ENCODE measurements around the gene TMEM214. TPM values are rescaled to one million over a fixed set of nuclear protein-coding genes. Genes with fewer than 3 reads are reported as not detected.

Gene TMEM214
- total RNA-seq, 1 donor from 2014 or later = 62.9 TPM

Other genes starting within 250 kb of the TMEM214 start
- gene CENPA, start 246.9 kb upstream of the TMEM214 start, total RNA-seq = 1.7 TPM
- gene DPYSL5, start 184.8 kb upstream of the TMEM214 start, total RNA-seq = not detected
- 27.1 TPM for gene MAPRE3, start 62.3 kb upstream of the TMEM214 start, total RNA-seq
- gene AGBL5, start 18.7 kb downstream of the TMEM214 start, total RNA-seq = 18.9 TPM
- gene OST4, start 38.7 kb downstream of the TMEM214 start, total RNA-seq = 243 TPM
- gene EMILIN1, start 45.6 kb downstream of the TMEM214 start, total RNA-seq = 56.3 TPM
- 5.1 TPM for gene KHK, start 53.8 kb downstream of the TMEM214 start, total RNA-seq
- gene CGREF1, start 86.2 kb downstream of the TMEM214 start, total RNA-seq = 0.74 TPM
- 0.21 TPM for gene ABHD1, start 90.8 kb downstream of the TMEM214 start, total RNA-seq
- 37.7 TPM for gene PREB, start 101.7 kb downstream of the TMEM214 start, total RNA-seq
- not detected for gene PRR30, start 106.4 kb downstream of the TMEM214 start, total RNA-seq
- 1.2 TPM for gene TCF23, start 116.0 kb downstream of the TMEM214 start, total RNA-seq
- 102 TPM for gene ATRAID, start 179.1 kb downstream of the TMEM214 start, total RNA-seq
- 20.8 TPM for gene SLC5A6, start 179.3 kb downstream of the TMEM214 start, total RNA-seq
- 28.8 TPM for gene CAD, start 184.4 kb downstream of the TMEM214 start, total RNA-seq
- gene SLC30A3, start 230.1 kb downstream of the TMEM214 start, total RNA-seq = 0.80 TPM
- not detected for gene DNAJC5G, start 242.5 kb downstream of the TMEM214 start, total RNA-seq
- gene TRIM54, start 249.5 kb downstream of the TMEM214 start, total RNA-seq = not detected